ENCODE results near the gene PAAF1.

Gene PAAF1

GRCh38 chr11:73839123-73839457, 37.7 kb upstream of the PAAF1 start:
- Histone ChIP-seq H3K9ac (ENCODE audit: low read depth, low read length, poor library complexity) (no peak overlapping the region), H3K27me3 (ENCODE audit: control insufficient read depth in 3 of 3, insufficient read depth in 3 of 3, low read depth in 1 of 3, low read length in 3 of 3) (no peaks in the 10 kb centered on the region), H3K4ac (ENCODE audit: low read length) (no peak overlapping the region), H2BK120ac (ENCODE audit: low read depth, low read length) (no peak overlapping the region), H3K4me1 (ENCODE audit: control insufficient read depth in 2 of 2, insufficient read depth in 1 of 2, low read depth in 1 of 2, low read length in 2 of 2) (peaks cover 6 to 7% of the 10 kb centered on the region in 2 donors), H2BK12ac (ENCODE audit: low read length) (no peak overlapping the region), H3K36me3 (replicated peaks in 1 of 2; ENCODE audit: control insufficient read depth in 2 of 2, insufficient read depth in 2 of 2, low read length in 2 of 2) (peaks cover 2 to 16% of the 10 kb centered on the region in 2 donors), H2AK5ac (ENCODE audit: low read depth, low read length) (no peak overlapping the region), H4K91ac (ENCODE audit: low read depth, low read length, poor library complexity) (no peak overlapping the region), H3K4me3 (ENCODE audit: low read length in 2 of 2) (no peak overlapping the region), H3K9me3 (replicated peaks in 1 of 2; ENCODE audit: control insufficient read depth in 2 of 2, insufficient read depth in 1 of 2, low read depth in 1 of 2, low read length in 2 of 2) (no peaks in the 10 kb centered on the region), H4K8ac (ENCODE audit: low read depth, low read length) (no peak overlapping the region), H3K18ac (ENCODE audit: low read length) (no peak overlapping the region), H2BK15ac (ENCODE audit: low read length) (no peak overlapping the region), H3K27ac (replicated peaks; ENCODE audit: low read length) (no peak overlapping the region), H3K23ac (ENCODE audit: low read depth, low read length, poor library complexity) (no peak overlapping the region), H2BK5ac (ENCODE audit: low read length) (no peak overlapping the region), H3K4me2 (ENCODE audit: insufficient read depth, low read length, poor library complexity, severe bottlenecking) (no peak overlapping the region), H2AFZ (ENCODE audit: low read length) (no peak overlapping the region), H3K14ac (ENCODE audit: low read length) (no peak overlapping the region), H3K79me1 (ENCODE audit: low read depth, low read length) (no peaks in the 10 kb centered on the region)
- no peak for DNase-seq (ENCODE audit: low spot score)

- Histone ChIP-seq H3K27me3 (ENCODE audit: control insufficient read depth in 3 of 3, insufficient read depth in 3 of 3, low read depth in 1 of 3, low read length in 3 of 3) (no peaks in the 10 kb centered on the region), H3K23ac (ENCODE audit: low read depth, low read length, poor library complexity) (no peak overlapping the region), H2BK5ac (ENCODE audit: low read length) (no peak overlapping the region), H3K27ac (replicated peaks; ENCODE audit: low read length) (no peak overlapping the region), H3K4me2 (ENCODE audit: insufficient read depth, low read length, poor library complexity, severe bottlenecking) (no peak overlapping the region), H3K14ac (ENCODE audit: low read length) (no peak overlapping the region), H2AK5ac (ENCODE audit: low read depth, low read length) (no peak overlapping the region), H3K36me3 (replicated peaks in 1 of 2; ENCODE audit: control insufficient read depth in 2 of 2, insufficient read depth in 2 of 2, low read length in 2 of 2) (peaks cover 1 to 4% of the 10 kb centered on the region in 2 donors), H3K4me1 (ENCODE audit: control insufficient read depth in 2 of 2, insufficient read depth in 1 of 2, low read depth in 1 of 2, low read length in 2 of 2) (peaks cover 0 to 4% of the 10 kb centered on the region in 2 donors), H3K4me3 (ENCODE audit: low read length in 2 of 2) (no peak overlapping the region), H3K9me3 (replicated peaks in 1 of 2; ENCODE audit: control insufficient read depth in 2 of 2, insufficient read depth in 1 of 2, low read depth in 1 of 2, low read length in 2 of 2) (no peaks in the 10 kb centered on the region), H3K4ac (ENCODE audit: low read length) (no peak overlapping the region), H4K91ac (ENCODE audit: low read depth, low read length, poor library complexity) (no peak overlapping the region), H3K18ac (ENCODE audit: low read length) (no peak overlapping the region), H3K9ac (ENCODE audit: low read depth, low read length, poor library complexity) (no peak overlapping the region), H3K79me1 (ENCODE audit: low read depth, low read length) (no peaks in the 10 kb centered on the region), H2BK15ac (ENCODE audit: low read length) (no peak overlapping the region), H4K8ac (ENCODE audit: low read depth, low read length) (no peak overlapping the region), H2BK12ac (ENCODE audit: low read length) (no peak overlapping the region), H2AFZ (ENCODE audit: low read length) (no peak overlapping the region), H2BK120ac (ENCODE audit: low read depth, low read length) (no peak overlapping the region)
- no peak for DNase-seq (ENCODE audit: low spot score)
- no CpG with 5 or more reads among the region's 3 CpGs for WGBS, 2 donors (ENCODE audit: extremely low coverage in 2 of 2, insufficient read length in 2 of 2, insufficient replicate concordance in 1 of 2)
These were observed 25.6 kb upstream of the PAAF1 start for GRCh38 chr11:73851046-73851764.

- Histone ChIP-seq H3K9me3 (replicated peaks in 1 of 2; ENCODE audit: control insufficient read depth in 2 of 2, insufficient read depth in 1 of 2, low read depth in 1 of 2, low read length in 2 of 2) (no peaks in the 10 kb centered on the region), H4K8ac (ENCODE audit: low read depth, low read length) (no peak overlapping the region), H3K18ac (ENCODE audit: low read length) (no peak overlapping the region), H2AFZ (ENCODE audit: low read length) (no peak overlapping the region), H3K36me3 (replicated peaks in 1 of 2; ENCODE audit: control insufficient read depth in 2 of 2, insufficient read depth in 2 of 2, low read length in 2 of 2) (peaks cover 1 to 4% of the 10 kb centered on the region in 2 donors), H2AK5ac (ENCODE audit: low read depth, low read length) (no peak overlapping the region), H2BK5ac (ENCODE audit: low read length) (no peak overlapping the region), H4K91ac (ENCODE audit: low read depth, low read length, poor library complexity) (no peak overlapping the region), H3K23ac (ENCODE audit: low read depth, low read length, poor library complexity) (no peak overlapping the region), H3K4me2 (ENCODE audit: insufficient read depth, low read length, poor library complexity, severe bottlenecking) (no peak overlapping the region), H3K27ac (replicated peaks; ENCODE audit: low read length) (no peak overlapping the region), H2BK12ac (ENCODE audit: low read length) (no peak overlapping the region), H3K9ac (ENCODE audit: low read depth, low read length, poor library complexity) (no peak overlapping the region), H3K4ac (ENCODE audit: low read length) (no peak overlapping the region), H3K79me1 (ENCODE audit: low read depth, low read length) (no peaks in the 10 kb centered on the region), H2BK15ac (ENCODE audit: low read length) (no peak overlapping the region), H3K4me3 (ENCODE audit: low read length in 2 of 2) (no peak overlapping the region), H3K4me1 (ENCODE audit: control insufficient read depth in 2 of 2, insufficient read depth in 1 of 2, low read depth in 1 of 2, low read length in 2 of 2) (peaks cover 0 to 7% of the 10 kb centered on the region in 2 donors), H3K27me3 (ENCODE audit: control insufficient read depth in 3 of 3, insufficient read depth in 3 of 3, low read depth in 1 of 3, low read length in 3 of 3) (no peaks in the 10 kb centered on the region), H2BK120ac (ENCODE audit: low read depth, low read length) (no peak overlapping the region), H3K14ac (ENCODE audit: low read length) (no peak overlapping the region)
- DNase-seq (ENCODE audit: low spot score): no peak
- no CpG with 5 or more reads among the region's 3 CpGs for WGBS, 2 donors (ENCODE audit: extremely low coverage in 2 of 2, insufficient read length in 2 of 2, insufficient replicate concordance in 1 of 2)
These were observed 24.8 kb upstream of the PAAF1 start for GRCh38 chr11:73852049-73852448.

GRCh38 chr11:73854680-73855079, 22.1 kb upstream of the PAAF1 start:
- Histone ChIP-seq H3K9ac (ENCODE audit: low read depth, low read length, poor library complexity) (no peak overlapping the region), H2BK15ac (ENCODE audit: low read length) (no peak overlapping the region), H3K14ac (ENCODE audit: low read length) (no peak overlapping the region), H3K27ac (replicated peaks; ENCODE audit: low read length) (no peak overlapping the region), H3K18ac (ENCODE audit: low read length) (no peak overlapping the region), H2BK120ac (ENCODE audit: low read depth, low read length) (no peak overlapping the region), H3K27me3 (ENCODE audit: control insufficient read depth in 3 of 3, insufficient read depth in 3 of 3, low read depth in 1 of 3, low read length in 3 of 3) (no peaks in the 10 kb centered on the region), H4K8ac (ENCODE audit: low read depth, low read length) (no peak overlapping the region), H3K4me2 (ENCODE audit: insufficient read depth, low read length, poor library complexity, severe bottlenecking) (no peak overlapping the region), H2BK12ac (ENCODE audit: low read length) (no peak overlapping the region), H2AK5ac (ENCODE audit: low read depth, low read length) (no peak overlapping the region), H2BK5ac (ENCODE audit: low read length) (no peak overlapping the region), H3K4ac (ENCODE audit: low read length) (no peak overlapping the region), H3K4me1 (ENCODE audit: control insufficient read depth in 2 of 2, insufficient read depth in 1 of 2, low read depth in 1 of 2, low read length in 2 of 2) (peaks cover 0 to 7% of the 10 kb centered on the region in 2 donors), H2AFZ (ENCODE audit: low read length) (no peak overlapping the region), H3K79me1 (ENCODE audit: low read depth, low read length) (no peaks in the 10 kb centered on the region), H3K9me3 (replicated peaks in 1 of 2; ENCODE audit: control insufficient read depth in 2 of 2, insufficient read depth in 1 of 2, low read depth in 1 of 2, low read length in 2 of 2) (no peaks in the 10 kb centered on the region), H3K36me3 (replicated peaks in 1 of 2; ENCODE audit: control insufficient read depth in 2 of 2, insufficient read depth in 2 of 2, low read length in 2 of 2) (peaks cover 0 to 6% of the 10 kb centered on the region in 2 donors), H4K91ac (ENCODE audit: low read depth, low read length, poor library complexity) (no peak overlapping the region), H3K4me3 (ENCODE audit: low read length in 2 of 2) (no peak overlapping the region), H3K23ac (ENCODE audit: low read depth, low read length, poor library complexity) (no peak overlapping the region)
- DNase-seq (ENCODE audit: low spot score): no peak
- WGBS, 2 donors (ENCODE audit: extremely low coverage in 2 of 2, insufficient read length in 2 of 2, insufficient replicate concordance in 1 of 2): no CpG with 5 or more reads among the region's 1 CpG

Data from neuronal stem cell (in vitro differentiated cells).